Amniotic stem cell (primary cell): ENCODE data around the gene NTSR2.

Experiments used
- DNase-seq: peaks from one replicate; lab custom pipeline; 2025; lab: John Stamatoyannopoulos, UW

The NTSR2 gene

GRCh38 chr2:11657646-11658045 is 12.3 kb downstream of the NTSR2 start:
- no peak for DNase-seq

- no peak for DNase-seq
Measured at GRCh38 chr2:11657195-11657594, 12.8 kb downstream of the NTSR2 start.

GRCh38 chr2:11656671-11657101 is 13.3 kb downstream of the NTSR2 start:
- no peak for DNase-seq

GRCh38 chr2:11656252-11656651 is 13.7 kb downstream of the NTSR2 start:
- DNase-seq, result no peak

GRCh38 chr2:11655495-11655894 is 14.5 kb downstream of the NTSR2 start:
- no peak for DNase-seq

- DNase-seq, result no peak
Measured at GRCh38 chr2:11652553-11652952, 17.4 kb downstream of the NTSR2 start.

- DNase-seq, result no peak
Measured at GRCh38 chr2:11651856-11652548, 18.0 kb downstream of the NTSR2 start.

- no peak for DNase-seq
Measured at GRCh38 chr2:11649093-11649492, 20.9 kb downstream of the NTSR2 start.

- DNase-seq, result no peak
Measured at GRCh38 chr2:11647834-11648600, 22.0 kb downstream of the NTSR2 start.

GRCh38 chr2:11646530-11646929 is 23.5 kb downstream of the NTSR2 start:
- no peak for DNase-seq

- DNase-seq, result no peak
Measured at GRCh38 chr2:11644293-11644692, 25.7 kb downstream of the NTSR2 start.

- DNase-seq, result no peak
Measured at GRCh38 chr2:11642972-11643371, 27.0 kb downstream of the NTSR2 start.

GRCh38 chr2:11640132-11640531 is 29.9 kb downstream of the NTSR2 start:
- no peak for DNase-seq

GRCh38 chr2:11639503-11639902 is 30.5 kb downstream of the NTSR2 start:
- DNase-seq, result no peak

- DNase-seq, result no peak
Measured at GRCh38 chr2:11637546-11637945, 32.4 kb downstream of the NTSR2 start.

GRCh38 chr2:11636593-11637295 is 33.3 kb downstream of the NTSR2 start:
- DNase-seq, result no peak

GRCh38 chr2:11635141-11635540 is 34.9 kb downstream of the NTSR2 start:
- no peak for DNase-seq

GRCh38 chr2:11634584-11634983 is 35.4 kb downstream of the NTSR2 start:
- no peak for DNase-seq

GRCh38 chr2:11633923-11634478 is 36.0 kb downstream of the NTSR2 start:
- no peak for DNase-seq

- no peak for DNase-seq
Measured at GRCh38 chr2:11631462-11631861, 38.5 kb downstream of the NTSR2 start.

GRCh38 chr2:11630855-11631254 is 39.1 kb downstream of the NTSR2 start:
- DNase-seq, result no peak

GRCh38 chr2:11629851-11630250 is 40.1 kb downstream of the NTSR2 start:
- DNase-seq, result no peak

- DNase-seq, result no peak
Measured at GRCh38 chr2:11629215-11629614, 40.8 kb downstream of the NTSR2 start.
